ENCODE results near the gene LDB3.

Gene LDB3

GRCh38 chr10:86688398-86688921, 20.1 kb downstream of the LDB3 start:
- DNase-seq, result peak; percentile 36

- DNase-seq, result no peak
Measured at GRCh38 chr10:86689146-86689545, 20.8 kb downstream of the LDB3 start.

- DNase-seq, result no peak
Measured at GRCh38 chr10:86690231-86690630, 21.9 kb downstream of the LDB3 start.

- no peak for DNase-seq
Measured at GRCh38 chr10:86690657-86691084, 22.4 kb downstream of the LDB3 start.

GRCh38 chr10:86691333-86692022, 23.2 kb downstream of the LDB3 start:
- DNase-seq, result no peak

GRCh38 chr10:86692023-86692514, 23.8 kb downstream of the LDB3 start:
- DNase-seq, result no peak

- no peak for DNase-seq
Measured at GRCh38 chr10:86692664-86693063, 24.4 kb downstream of the LDB3 start.

- no peak for DNase-seq
Measured at GRCh38 chr10:86693275-86693674, 25.0 kb downstream of the LDB3 start.

GRCh38 chr10:86693721-86694369, 25.5 kb downstream of the LDB3 start:
- peak; percentile 34 for DNase-seq

GRCh38 chr10:86698207-86698940, 30.1 kb downstream of the LDB3 start:
- no peak for DNase-seq

GRCh38 chr10:86699125-86699524, 30.8 kb downstream of the LDB3 start:
- no peak for DNase-seq

GRCh38 chr10:86699541-86699940, 31.2 kb downstream of the LDB3 start:
- DNase-seq, result no peak

- DNase-seq, result no peak
Measured at GRCh38 chr10:86699991-86700840, 31.9 kb downstream of the LDB3 start.

GRCh38 chr10:86700851-86701617, 32.7 kb downstream of the LDB3 start:
- DNase-seq, result no peak

GRCh38 chr10:86703176-86703575, 34.9 kb downstream of the LDB3 start:
- DNase-seq, result no peak

GRCh38 chr10:86705139-86705538, 36.8 kb downstream of the LDB3 start:
- DNase-seq, result no peak

- no peak for DNase-seq
Measured at GRCh38 chr10:86705905-86706304, 37.6 kb downstream of the LDB3 start.

GRCh38 chr10:86706401-86706841, 38.1 kb downstream of the LDB3 start:
- DNase-seq, result no peak

GRCh38 chr10:86706977-86707376, 38.7 kb downstream of the LDB3 start:
- no peak for DNase-seq

GRCh38 chr10:86707505-86707904, 39.2 kb downstream of the LDB3 start:
- DNase-seq, result no peak

- DNase-seq, result no peak
Measured at GRCh38 chr10:86708068-86708782, 39.9 kb downstream of the LDB3 start.
